Endothelial cell of umbilical vein (primary cell): ENCODE data around the gene ABHD8. TPM values are rescaled to one million over a fixed set of nuclear protein-coding genes. Genes with fewer than 3 reads are reported as not detected.

ENCODE experiments used
- BruUV-seq: library from RNA; stranded (reverse); fragments of 400-500 nt; replicated peaks from 2 replicates; lab custom pipeline; 2021; lab: Mats Ljungman, UMichigan
- CTCF ChIA-PET: fragments of 300-600, 350-600 bp; sonication (Branson Sonifier 250); formaldehyde crosslinking; loops from one replicate; lab custom pipeline; 2021; ENCODE audit warnings: antibody characterized with exemption, inconsistent platforms; lab: Charles Lee
- POLR2A ChIA-PET: fragments of 300-600, 350-600 bp; sonication (Branson Sonifier 250); formaldehyde crosslinking; loops from one replicate; lab custom pipeline; 2021; ENCODE audit warnings: antibody characterized with exemption, inconsistent platforms; lab: Charles Lee
- DNase-seq: peaks from one replicate; pipeline ENCODE4 v3.0.0-alpha.2; 2011; ENCODE audit warnings: low read depth, low spot score
- FAIRE-seq: peaks from 2 replicates; lab custom pipeline; 2011; peaks lifted over from hg19 to GRCh38; lab: Jason Lieb, UNC
- H2AFZ ChIP-seq: 2 replicates; pipeline ENCODE4 v1.6.0; 2012; ENCODE audit warnings: low read depth, low read length, control low read depth, inconsistent platforms
- H3K27ac ChIP-seq: 2 replicates; pipeline ENCODE4 v1.5.1; 2011; ENCODE audit warnings: low read depth, mild to moderate bottlenecking, control low read depth, low read length, moderate library complexity; ENCODE audit not compliant: insufficient read depth
- H3K27me3 ChIP-seq, 2 experiments: 2 replicates each; pipeline versions ENCODE4 v1.6.0 to v1.6.1; 2011; ENCODE audit warnings: low read length in 2 of 2, mixed read lengths in 1 of 2; ENCODE audit not compliant: control insufficient read depth in 2 of 2, insufficient read depth in 2 of 2
- H3K36me3 ChIP-seq, 2 experiments: 2 replicates in 1 of 2; 3 replicates in 1 of 2; pipeline ENCODE4 v1.5.1; 2011; ENCODE audit warnings: low read length in 2 of 2, mild to moderate bottlenecking in 1 of 2, moderate library complexity in 1 of 2; ENCODE audit not compliant: control insufficient read depth in 2 of 2, insufficient read depth in 2 of 2; ENCODE audit errors: extremely low read depth in 1 of 2
- H3K4me1 ChIP-seq: 3 replicates; pipeline ENCODE4 v1.5.1; 2011; ENCODE audit warnings: mild to moderate bottlenecking, low read length; ENCODE audit not compliant: control insufficient read depth, insufficient read depth; ENCODE audit errors: extremely low read depth
- H3K4me2 ChIP-seq: 2 replicates; pipeline ENCODE4 v1.6.1; 2011; ENCODE audit warnings: low read length, control low read depth, mixed read lengths; ENCODE audit not compliant: insufficient read depth
- H3K4me3 ChIP-seq, 3 experiments: fragments of 200-600 bp in 1 of 3; sonication (generic), shearing (Covaris generic) in 1 of 3; replicated peaks in 1 of 3; 2 replicates each; pipeline ENCODE4 v1.5.1; 2011 to 2016; ENCODE audit warnings: control low read depth in 3 of 3, low read length in 3 of 3, mild to moderate bottlenecking in 2 of 3, inconsistent platforms in 1 of 3, low read depth in 1 of 3, moderate library complexity in 1 of 3; ENCODE audit not compliant: insufficient read depth in 1 of 3
- H3K79me2 ChIP-seq: 2 replicates; pipeline ENCODE4 v1.6.0; 2012; ENCODE audit warnings: low read length, inconsistent platforms; ENCODE audit not compliant: control insufficient read depth, insufficient read depth
- H3K9ac ChIP-seq: replicated peaks from 2 replicates; pipeline ENCODE3; 2011; ENCODE audit warnings: low read length, control low read depth; ENCODE audit not compliant: insufficient read depth; ENCODE audit errors: extremely low read depth
- H3K9me1 ChIP-seq: replicated peaks from 3 replicates; pipeline ENCODE4 v1.6.0; 2011; ENCODE audit warnings: mild to moderate bottlenecking, low read length; ENCODE audit not compliant: control insufficient read depth, insufficient read depth; ENCODE audit errors: extremely low read depth
- H3K9me3 ChIP-seq: replicated peaks from 2 replicates; pipeline ENCODE4 v1.5.1; 2012; ENCODE audit warnings: low read length, inconsistent platforms; ENCODE audit not compliant: control insufficient read depth, insufficient read depth
- H4K20me1 ChIP-seq: replicated peaks from 2 replicates; pipeline ENCODE3; 2011; ENCODE audit warnings: mild to moderate bottlenecking, low read length; ENCODE audit not compliant: control insufficient read depth, insufficient read depth; ENCODE audit errors: extremely low read depth
- CTCF ChIP-seq, 2 donors: IDR thresholded peaks; 1 replicate in 1 of 2; 2 replicates in 1 of 2; pipeline ENCODE4 v1.5.1; 2011; ENCODE audit warnings: low read length in 2 of 2, mild to moderate bottlenecking in 2 of 2, moderate library complexity in 2 of 2, control low read depth in 1 of 2, inconsistent platforms in 1 of 2, low read depth in 1 of 2; ENCODE audit not compliant: insufficient read depth in 1 of 2; ENCODE audit errors: extremely low read depth in 1 of 2
- EZH2 ChIP-seq: IDR thresholded peaks from 2 replicates; pipeline ENCODE4 v1.6.1; 2012; ENCODE audit warnings: borderline replicate concordance, low read depth, mild to moderate bottlenecking, moderate library complexity, low read length, inconsistent platforms; ENCODE audit not compliant: severe bottlenecking
- FOS ChIP-seq: IDR thresholded peaks from 2 replicates; pipeline ENCODE4 v1.6.1; 2011; ENCODE audit warnings: mild to moderate bottlenecking, low read length, moderate library complexity, borderline replicate concordance; ENCODE audit not compliant: insufficient read depth
- GATA2 ChIP-seq: IDR thresholded peaks from 2 replicates; pipeline ENCODE4 v1.7.0; 2011; ENCODE audit warnings: low read depth, mild to moderate bottlenecking, moderate library complexity, mixed read lengths, low read length; ENCODE audit not compliant: insufficient read length, insufficient read depth
- JUN ChIP-seq: IDR thresholded peaks from 2 replicates; pipeline ENCODE4 v1.6.1; 2011; ENCODE audit warnings: borderline replicate concordance, low read depth; ENCODE audit not compliant: insufficient read length, insufficient read depth
- MAX ChIP-seq: IDR thresholded peaks from 2 replicates; pipeline ENCODE4 v1.6.1; 2011; ENCODE audit not compliant: insufficient read depth, insufficient read length
- MYC ChIP-seq: IDR thresholded peaks from one replicate; pipeline ENCODE4 v1.6.1; 2011; ENCODE audit warnings: mild to moderate bottlenecking, low read depth, low read length
- POLR2A ChIP-seq: IDR thresholded peaks from 2 replicates; pipeline ENCODE4 v1.6.1; 2012; ENCODE audit warnings: low read depth, mild to moderate bottlenecking, control low read depth, low read length
- POLR2AphosphoS5 ChIP-seq: IDR thresholded peaks from 2 replicates; pipeline ENCODE4 v1.6.1; 2012; ENCODE audit warnings: low read depth, mild to moderate bottlenecking, control low read depth, low read length, moderate library complexity; ENCODE audit not compliant: insufficient read depth
- dilution Hi-C: fragments of 300-500 bp; cut with MboI; formaldehyde crosslinking; loops from one replicate; pipeline ENCODE4 v1.15.0; 2019; ENCODE audit warnings: low sequenced_read_pairs; ENCODE audit not compliant: extremely low pct_ligation_motif_present
- intact Hi-C: fragments of 100-400 bp; cut with micrococcal nuclease; formaldehyde crosslinking; loops from one replicate; pipeline ENCODE4 v1.10.0; 2022
- polyA plus RNA-seq, 4 experiments: library from polyadenylated mRNA; depleted of rRNA in 3 of 4; stranded (reverse) in 3 of 4; unstranded in 1 of 4; fragments of >200 nt; gene quantifications; 2 replicates each; pipeline versions ENCODE4 v1.2.1 to v1.2.3, GENCODE V29; 2011 to 2012; ENCODE audit warnings: missing spikeins in 1 of 4
- total RNA-seq: library from RNA; stranded (reverse); gene quantifications from 2 replicates; pipeline ENCODE4 v1.2.3, GENCODE V29; 2021

The ABHD8 gene
- total and polyA plus RNA-seq, 2 donors (not counting 3 experiments of a cell fraction or from before 2014, with no cell fraction given), result 5.9 to 8.7 TPM

- peak within 1 kb of the TSS; percentile 95 to 99 (median 99) for H3K4me3 ChIP-seq
- H4K20me1 ChIP-seq, result no peaks in the 10 kb centered on the region
- H3K4me2 ChIP-seq, result peak within 1 kb of the TSS; percentile 95
- TF ChIP-seq POLR2A (peak; percentile 82), POLR2AphosphoS5 (peak; percentile 89), GATA2 (no peak), EZH2 (peak; percentile 87), MAX (no peak), JUN (no peak), CTCF (IDR thresholded peaks at IDR 0.05; ENCODE audit: extremely low read depth in 1 of 2, insufficient read depth in 1 of 2, low read depth in 1 of 2, low read length in 2 of 2) (no peak), MYC (no peak), FOS (no peak)
- H3K9ac ChIP-seq, result peak within 1 kb of the TSS; percentile 87
- DNase-seq, result peak; percentile 99
- peaks cover 6 to 11% of the 10 kb centered on the region in 2 experiments for H3K36me3 ChIP-seq
- dilution Hi-C loops (no loop called here), intact Hi-C loops (loop anchor here (1.0 to 2.0 kb wide), 4 partner anchors 15 to 370 kb away; partner anchors contain the start of gene OCEL1)
- H3K27me3 ChIP-seq, result no peaks in the 10 kb centered on the region
- CTCF ChIA-PET, result interaction anchor here (0.8 to 2.7 kb wide), 4 partner anchors 9 to 32 kb away, joined by 3 to 15 read pairs (median 6); partner anchors contain the start of gene ANKLE1
- BruUV-seq, result TSS peak; percentile 84
- peak; percentile 99 for FAIRE-seq
- peaks cover 18% of the 10 kb centered on the region for H3K4me1 ChIP-seq
- no peaks in the 10 kb centered on the region for H3K9me3 ChIP-seq
- H3K27ac ChIP-seq, result peak within 1 kb of the TSS; percentile 56
- H3K79me2 ChIP-seq, result peaks cover 14% of the 10 kb centered on the region
- POLR2A ChIA-PET, result interaction anchor here (0.8 to 1.2 kb wide), 2 partner anchors 14 to 52 kb away, joined by 3 to 5 read pairs; partner anchors contain the start of genes ANKLE1 and USE1
- no peaks in the 10 kb centered on the region for H3K9me1 ChIP-seq
- H2AFZ ChIP-seq, result peak within 1 kb of the TSS; percentile 41
Observed at GRCh38 chr19:17266975-17267788, 36.0 kb downstream of the ABHD8 start, which contains the start of gene BABAM1. Gene BABAM1, plus strand, starts transcription at chr19:17267443. Its CDS starts 1,364 bp downstream, at chr19:17268807.
